HUDEP-2 (cell line): ENCODE results near the gene SDK1.

Experiments
- DNase-seq, 76 experiments: peaks; one replicate each; lab custom pipeline; 2025; ENCODE audit not compliant: unreplicated experiment in 76 of 76; lab: John Stamatoyannopoulos, UW

SDK1 gene

DNA sequence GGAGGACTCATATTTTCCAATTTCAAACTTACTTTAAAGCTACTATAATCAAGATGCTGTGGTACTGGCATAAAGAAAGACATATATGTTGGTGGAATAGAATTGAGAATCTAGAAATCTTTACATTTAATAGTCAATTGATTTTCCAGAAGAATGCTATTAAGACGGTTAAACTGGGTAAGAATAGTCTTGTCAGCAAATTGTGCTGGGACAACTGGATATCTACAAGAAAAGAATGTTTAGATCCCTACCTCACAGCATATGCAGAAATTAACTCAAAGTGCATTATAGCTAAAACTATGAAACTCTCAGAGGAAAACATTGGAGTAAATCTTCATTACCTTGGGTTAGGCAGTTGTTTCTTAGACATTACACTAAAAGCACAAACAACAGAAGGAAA, 203.3 kb downstream of the SDK1 start:
- no peak for DNase-seq

- DNase-seq: no peak
These were observed 209.3 kb downstream of the SDK1 start for GRCh38 chr7:3510101-3511020.

DNA sequence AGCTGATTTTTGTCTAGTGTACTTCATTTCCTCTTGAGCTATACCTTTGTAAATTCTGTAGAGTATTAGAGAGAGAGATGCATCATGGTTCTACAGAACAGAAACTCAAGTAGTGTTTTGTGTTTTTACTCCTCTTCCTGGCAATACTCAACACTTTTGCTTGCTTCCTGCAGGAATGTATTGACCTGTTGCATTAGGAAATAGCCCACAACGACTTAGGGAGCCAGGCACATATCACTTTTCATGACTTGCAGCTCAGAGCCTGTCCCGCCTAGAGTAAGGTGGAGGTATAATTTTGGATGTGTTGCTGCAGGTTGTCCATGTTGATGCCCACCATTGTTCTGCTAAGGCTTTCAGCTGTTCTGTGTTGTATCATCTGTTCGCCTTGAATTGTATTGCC, 216.3 kb downstream of the SDK1 start:
- DNase-seq: no peak

GRCh38 chr7:3518546-3518945, 217.5 kb downstream of the SDK1 start:
- DNase-seq: no peak

GRCh38 chr7:3520206-3520605, 219.2 kb downstream of the SDK1 start:
- DNase-seq: no peak

DNA sequence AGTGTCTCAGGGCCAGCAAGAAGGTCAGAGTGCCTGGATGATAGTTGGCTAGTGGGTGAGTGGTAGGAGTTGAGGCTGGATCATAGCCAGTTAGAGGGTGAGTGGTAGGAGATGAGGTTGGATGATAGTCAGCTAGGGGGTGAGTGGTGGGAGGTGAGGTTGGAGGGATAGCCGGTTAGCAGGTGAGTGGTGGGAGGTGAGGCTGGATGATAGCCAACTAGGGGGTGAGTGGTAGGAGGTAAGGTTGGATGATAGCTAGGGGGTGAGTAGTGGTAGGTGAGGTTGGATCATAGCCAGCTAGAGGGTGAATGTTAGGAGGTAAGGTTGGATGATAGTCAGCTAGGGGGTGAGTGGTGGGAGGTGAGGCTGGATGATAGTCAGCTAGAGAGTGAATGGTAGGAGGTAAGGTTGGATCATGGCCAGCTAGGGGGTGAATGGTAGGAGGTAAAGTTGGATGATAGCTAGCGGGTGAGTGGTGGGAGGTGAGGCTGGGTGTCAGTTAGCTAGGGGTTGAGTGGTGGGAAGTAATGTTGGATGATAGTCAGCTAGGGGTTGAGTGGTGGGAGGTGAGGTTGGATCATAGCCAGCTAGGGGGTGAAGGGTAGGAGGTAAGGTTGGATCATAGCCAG, 226.6 kb downstream of the SDK1 start:
- DNase-seq: no peak

DNA sequence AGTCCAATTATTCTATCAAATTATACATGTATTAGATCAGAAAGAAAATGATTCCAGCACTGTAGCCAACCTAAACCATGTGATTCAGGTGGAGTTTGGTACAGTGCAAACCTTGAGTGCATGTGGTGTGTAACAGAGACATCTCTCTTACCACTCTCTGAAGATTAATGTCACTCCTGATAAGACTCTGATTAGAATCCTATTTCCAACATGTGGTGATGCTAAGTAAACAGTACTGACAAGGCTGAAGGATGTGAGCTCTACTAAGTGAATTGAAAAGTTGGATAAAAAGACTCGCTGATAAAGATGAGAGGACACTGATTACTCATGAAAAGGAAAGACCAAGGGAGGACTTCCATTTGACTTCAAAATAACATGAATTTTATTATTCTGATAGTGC, 232.0 kb downstream of the SDK1 start:
- no peak for DNase-seq

DNA sequence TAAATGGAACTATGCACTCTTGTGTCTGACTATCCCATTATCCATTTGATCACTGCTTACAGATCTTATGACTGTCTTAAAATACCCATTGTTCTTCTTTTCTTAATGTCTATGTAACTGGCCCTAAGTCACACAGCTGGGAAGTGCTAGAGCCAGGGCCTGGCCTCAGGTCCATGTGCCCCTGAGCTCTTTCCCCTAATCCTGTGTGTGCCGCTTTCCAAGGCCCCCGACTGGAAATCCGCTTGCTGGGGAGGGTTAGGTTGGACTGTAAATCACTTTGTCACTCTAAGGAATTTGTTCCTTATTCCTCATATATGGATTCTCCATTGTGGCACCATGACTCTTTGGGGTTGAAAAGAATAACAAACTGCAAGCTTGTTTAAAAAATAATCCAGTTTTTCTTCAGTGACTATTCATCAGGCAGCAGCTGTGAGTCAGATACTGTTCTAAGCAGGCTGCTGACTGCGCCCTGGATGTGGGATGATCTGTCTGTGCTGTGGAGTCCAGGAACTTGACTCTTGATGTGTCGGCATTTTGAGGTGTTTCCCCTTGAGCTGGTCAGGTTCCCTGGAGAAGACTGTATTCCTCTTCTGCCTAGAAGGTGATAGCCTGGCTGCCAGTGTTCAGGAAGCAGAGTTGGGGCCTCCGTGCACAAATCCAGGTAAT, 236.3 kb downstream of the SDK1 start:
- DNase-seq: no peak

GRCh38 chr7:3538041-3538440, 237.0 kb downstream of the SDK1 start:
- no peak for DNase-seq

GRCh38 chr7:3540456-3541220, 239.6 kb downstream of the SDK1 start:
- no peak for DNase-seq

GRCh38 chr7:3544202-3544601, 243.2 kb downstream of the SDK1 start:
- no peak for DNase-seq

- no peak for DNase-seq
These were observed 247.8 kb downstream of the SDK1 start for GRCh38 chr7:3548815-3549214.

GRCh38 chr7:3549601-3550000, 248.5 kb downstream of the SDK1 start:
- DNase-seq: no peak

DNA sequence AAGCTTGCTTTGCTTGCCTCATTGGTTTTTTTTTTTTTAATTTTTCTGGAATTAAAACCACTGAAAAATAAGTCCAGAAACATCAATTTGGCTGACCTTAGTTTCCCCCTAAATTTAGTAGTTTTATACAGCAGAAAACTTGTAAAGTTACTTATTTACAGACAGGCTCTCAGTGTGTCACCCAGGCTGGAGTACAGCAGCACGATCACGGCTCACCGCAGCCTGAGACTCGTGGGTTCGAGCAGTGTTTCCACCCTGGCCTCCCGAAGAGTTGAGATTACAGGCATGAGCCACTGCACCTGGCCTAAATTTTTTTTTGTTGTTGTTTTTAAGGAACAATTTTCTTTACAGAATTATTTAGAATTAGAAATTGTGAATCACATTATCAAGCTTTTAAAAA, 250.5 kb downstream of the SDK1 start:
- DNase-seq: no peak

GRCh38 chr7:3552499-3552898, 251.4 kb downstream of the SDK1 start:
- no peak for DNase-seq

GRCh38 chr7:3558400-3558799, 257.3 kb downstream of the SDK1 start:
- no peak for DNase-seq

- no peak for DNase-seq
These were observed 258.2 kb downstream of the SDK1 start for GRCh38 chr7:3559278-3559677.

- DNase-seq: no peak
These were observed 259.4 kb downstream of the SDK1 start for GRCh38 chr7:3560495-3560894.

- no peak for DNase-seq
These were observed 260.9 kb downstream of the SDK1 start for GRCh38 chr7:3561932-3562331.

- no peak for DNase-seq
These were observed 263.2 kb downstream of the SDK1 start for GRCh38 chr7:3564231-3564630.

DNA sequence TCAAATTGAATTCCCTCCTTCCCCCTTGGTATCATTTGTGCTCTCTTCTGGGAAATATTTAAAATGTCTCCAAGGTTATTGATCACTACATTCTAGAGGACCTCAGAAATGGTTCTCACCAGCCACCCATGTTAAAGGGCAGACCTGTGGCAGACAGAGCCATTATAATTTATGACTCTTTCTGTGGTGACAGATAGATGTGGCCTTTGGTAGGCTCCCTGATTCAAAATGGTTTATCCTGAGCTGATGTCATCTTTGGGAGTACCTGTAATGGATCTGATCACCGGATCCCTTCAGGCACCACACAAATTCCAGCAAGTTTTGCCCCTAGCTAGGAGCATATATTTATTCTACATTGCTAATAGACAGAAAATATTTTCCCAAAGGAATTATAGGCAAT, 267.5 kb downstream of the SDK1 start:
- no peak for DNase-seq
